ENCODE results near the gene MYOF. TPM values are rescaled to one million over a fixed set of nuclear protein-coding genes. Genes with fewer than 3 reads are reported as not detected.

The MYOF gene
- total RNA-seq, 1 donor from 2014 or later = 141 TPM

DNA sequence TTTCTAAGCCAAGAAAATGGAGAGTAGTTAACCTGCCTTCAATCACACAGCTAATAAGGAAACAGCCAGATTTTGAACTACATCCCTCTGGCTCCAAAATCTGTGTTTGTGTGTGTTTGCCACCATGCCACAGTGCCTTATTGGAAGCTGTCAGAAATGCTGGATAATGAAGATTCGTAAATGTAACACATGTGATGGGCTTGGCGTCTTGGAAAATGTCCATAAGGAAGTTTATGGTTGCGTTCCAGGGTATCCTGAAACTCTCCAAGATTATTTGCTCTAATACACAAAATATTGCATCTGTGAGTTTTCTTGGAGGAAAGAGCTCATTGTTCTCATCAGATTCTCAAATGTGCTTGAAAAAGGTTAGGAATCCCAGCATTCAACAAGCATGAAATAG is 22.7 kb downstream of the MYOF start:
- Histone ChIP-seq H3K36me3 (ENCODE audit: control insufficient read depth, insufficient read depth, low read length) (peaks cover 2% of the 10 kb centered on the region), H3K4me3 (ENCODE audit: low read depth, low read length) (no peak overlapping the region), H3K27me3 (ENCODE audit: control insufficient read depth, insufficient read depth, low read length) (no peaks in the 10 kb centered on the region)
- TF ChIP-seq, protein P1, sequence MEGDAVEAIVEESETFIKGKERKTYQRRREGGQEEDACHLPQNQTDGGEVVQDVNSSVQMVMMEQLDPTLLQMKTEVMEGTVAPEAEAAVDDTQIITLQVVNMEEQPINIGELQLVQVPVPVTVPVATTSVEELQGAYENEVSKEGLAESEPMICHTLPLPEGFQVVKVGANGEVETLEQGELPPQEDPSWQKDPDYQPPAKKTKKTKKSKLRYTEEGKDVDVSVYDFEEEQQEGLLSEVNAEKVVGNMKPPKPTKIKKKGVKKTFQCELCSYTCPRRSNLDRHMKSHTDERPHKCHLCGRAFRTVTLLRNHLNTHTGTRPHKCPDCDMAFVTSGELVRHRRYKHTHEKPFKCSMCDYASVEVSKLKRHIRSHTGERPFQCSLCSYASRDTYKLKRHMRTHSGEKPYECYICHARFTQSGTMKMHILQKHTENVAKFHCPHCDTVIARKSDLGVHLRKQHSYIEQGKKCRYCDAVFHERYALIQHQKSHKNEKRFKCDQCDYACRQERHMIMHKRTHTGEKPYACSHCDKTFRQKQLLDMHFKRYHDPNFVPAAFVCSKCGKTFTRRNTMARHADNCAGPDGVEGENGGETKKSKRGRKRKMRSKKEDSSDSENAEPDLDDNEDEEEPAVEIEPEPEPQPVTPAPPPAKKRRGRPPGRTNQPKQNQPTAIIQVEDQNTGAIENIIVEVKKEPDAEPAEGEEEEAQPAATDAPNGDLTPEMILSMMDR (IDR thresholded peaks at IDR 0.05; ENCODE audit: insufficient read depth, low read length, poor library complexity, severe bottlenecking) = no peak
- DNase-seq (ENCODE audit: low read depth) = no peak

DNA sequence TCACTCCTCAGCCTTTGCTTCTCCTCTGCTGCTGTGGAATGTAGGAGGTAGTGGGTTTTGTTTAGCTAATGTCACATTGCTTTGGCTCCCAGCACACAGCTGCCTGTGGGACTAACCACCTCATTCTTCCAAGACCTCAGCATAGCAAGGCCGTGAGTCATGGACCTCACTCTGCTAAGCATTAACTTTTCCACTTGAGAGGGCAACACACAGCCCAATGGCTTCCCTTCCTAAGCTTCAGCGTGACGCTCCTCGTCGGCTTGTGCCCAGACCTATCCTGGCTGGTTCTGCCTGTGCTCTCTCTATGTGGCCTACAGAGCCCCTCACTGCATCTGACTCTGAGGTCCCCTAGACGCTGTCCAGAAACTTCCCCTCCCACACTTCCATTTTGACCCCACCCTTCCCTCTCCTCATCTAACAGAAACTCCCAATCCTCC is 23.3 kb downstream of the MYOF start:
- peak; percentile 100 for DNase-seq (ENCODE audit: low read depth)
- no peak overlapping the region for H3K4me3 ChIP-seq (ENCODE audit: low read depth, low read length)
- H3K36me3 ChIP-seq (ENCODE audit: control insufficient read depth, insufficient read depth, low read length) = peaks cover 2% of the 10 kb centered on the region
- no peaks in the 10 kb centered on the region for H3K27me3 ChIP-seq (ENCODE audit: control insufficient read depth, insufficient read depth, low read length)
- TF ChIP-seq, protein P1 (IDR thresholded peaks at IDR 0.05; ENCODE audit: insufficient read depth, low read length, poor library complexity, severe bottlenecking) = no peak

DNA sequence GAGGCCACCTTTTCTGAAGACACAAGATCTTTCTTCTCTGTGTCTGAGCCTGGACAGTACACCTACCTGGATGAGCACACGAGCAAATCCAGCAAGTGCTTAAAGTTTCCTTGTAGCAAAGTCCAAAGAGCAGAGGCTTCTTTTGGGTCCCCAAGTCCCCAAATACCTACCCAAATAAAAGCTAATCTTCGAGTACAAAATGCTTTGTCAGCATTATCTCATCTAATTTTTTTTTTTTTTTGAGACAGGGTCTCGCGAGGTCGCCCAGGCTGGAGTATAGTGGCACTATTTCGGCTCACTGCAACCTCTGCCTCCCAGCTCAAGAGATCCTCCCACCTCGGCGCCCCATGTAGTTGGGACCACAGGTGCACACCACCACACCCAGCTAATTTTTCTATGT is 24.6 kb downstream of the MYOF start:
- TF ChIP-seq, protein P1 (IDR thresholded peaks at IDR 0.05; ENCODE audit: insufficient read depth, low read length, poor library complexity, severe bottlenecking) = no peak
- H3K36me3 ChIP-seq (ENCODE audit: control insufficient read depth, insufficient read depth, low read length) = peaks cover 2% of the 10 kb centered on the region
- no peaks in the 10 kb centered on the region for H3K27me3 ChIP-seq (ENCODE audit: control insufficient read depth, insufficient read depth, low read length)
- H3K4me3 ChIP-seq (ENCODE audit: low read depth, low read length) = no peak overlapping the region
- no peak for DNase-seq (ENCODE audit: low read depth)

DNA sequence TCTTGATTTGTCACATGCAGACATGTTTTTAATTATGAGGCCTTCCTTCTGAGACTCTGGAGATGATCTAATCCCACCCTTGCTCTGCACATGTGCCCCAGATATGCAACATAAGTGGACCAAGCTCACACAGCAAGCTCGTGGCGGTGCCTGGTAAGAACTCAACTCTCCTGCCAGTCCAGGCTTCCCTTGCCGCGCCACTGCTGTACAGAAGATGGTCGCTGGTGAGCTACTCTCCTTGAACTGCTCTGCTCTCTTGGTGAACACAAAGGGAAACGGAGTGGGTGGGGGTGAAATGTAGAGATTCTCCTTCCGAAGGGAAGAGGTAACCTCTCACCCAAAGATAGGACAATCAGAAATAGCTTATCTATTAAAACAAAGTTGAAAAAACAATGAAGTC is 25.7 kb downstream of the MYOF start:
- Histone ChIP-seq H3K36me3 (ENCODE audit: control insufficient read depth, insufficient read depth, low read length) (peaks cover 2% of the 10 kb centered on the region), H3K27me3 (ENCODE audit: control insufficient read depth, insufficient read depth, low read length) (no peaks in the 10 kb centered on the region), H3K4me3 (ENCODE audit: low read depth, low read length) (no peak overlapping the region)
- TF ChIP-seq, protein P1 (IDR thresholded peaks at IDR 0.05; ENCODE audit: insufficient read depth, low read length, poor library complexity, severe bottlenecking) = no peak
- no peak for DNase-seq (ENCODE audit: low read depth)

DNA sequence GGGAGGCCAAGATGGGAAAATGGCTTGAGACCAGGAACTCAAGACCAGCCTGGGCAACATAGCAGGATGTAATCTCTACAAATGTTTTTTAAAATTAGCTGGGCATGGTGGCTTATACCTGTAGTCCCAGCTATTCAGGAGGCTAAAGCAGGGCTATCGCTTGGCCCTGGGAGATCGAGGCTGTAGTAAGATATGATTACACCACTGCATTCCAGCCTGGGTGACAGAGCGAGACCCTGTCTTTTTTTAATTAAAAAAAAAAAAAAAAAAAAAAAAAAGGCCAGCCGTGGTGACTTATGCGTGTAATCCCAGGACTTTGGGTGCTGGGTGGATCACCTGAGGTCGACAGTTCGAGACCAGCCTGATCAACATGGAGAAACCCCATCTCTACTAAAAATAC is 27.4 kb downstream of the MYOF start:
- H3K36me3 ChIP-seq (ENCODE audit: control insufficient read depth, insufficient read depth, low read length) = peaks cover 2% of the 10 kb centered on the region
- no peaks in the 10 kb centered on the region for H3K27me3 ChIP-seq (ENCODE audit: control insufficient read depth, insufficient read depth, low read length)
- no peak for DNase-seq (ENCODE audit: low read depth)
- no peak overlapping the region for H3K4me3 ChIP-seq (ENCODE audit: low read depth, low read length)
- TF ChIP-seq, protein P1 (IDR thresholded peaks at IDR 0.05; ENCODE audit: insufficient read depth, low read length, poor library complexity, severe bottlenecking) = no peak

DNA sequence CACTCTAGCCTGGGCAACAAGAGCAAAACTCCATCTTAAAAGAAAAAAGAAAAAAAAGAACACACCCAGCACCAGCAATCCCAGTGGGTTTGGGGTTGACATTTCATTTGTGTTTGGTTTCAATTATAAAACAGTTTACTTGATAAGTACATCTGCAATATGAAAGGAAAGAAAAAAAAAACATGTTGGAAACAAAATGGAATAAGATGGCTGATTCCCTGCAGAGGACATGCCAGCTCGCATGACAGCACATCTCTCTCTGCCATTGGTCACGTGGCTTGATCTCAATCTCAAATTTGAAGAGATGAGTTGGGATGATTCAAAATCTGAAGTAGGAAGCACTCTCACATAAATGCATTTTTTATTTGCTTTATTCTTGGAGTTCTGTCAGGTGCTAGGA is 28.0 kb downstream of the MYOF start:
- H3K27me3 ChIP-seq (ENCODE audit: control insufficient read depth, insufficient read depth, low read length) = no peaks in the 10 kb centered on the region
- no peak for DNase-seq (ENCODE audit: low read depth)
- TF ChIP-seq, protein P1 (IDR thresholded peaks at IDR 0.05; ENCODE audit: insufficient read depth, low read length, poor library complexity, severe bottlenecking) = no peak
- no peak overlapping the region for H3K4me3 ChIP-seq (ENCODE audit: low read depth, low read length)
- no peaks in the 10 kb centered on the region for H3K36me3 ChIP-seq (ENCODE audit: control insufficient read depth, insufficient read depth, low read length)

Data from kidney epithelial cell (primary cell).